HepG2 (cell line): ENCODE data around the gene SDC4. TPM values are rescaled to one million over a fixed set of nuclear protein-coding genes. Genes with fewer than 3 reads are reported as not detected.
A peak's percentile ranks its signal among the peaks of the same experiment; 100 is the strongest.

Experiments used
- AHR ChIP-seq: IDR thresholded peaks from 2 replicates; pipeline ENCODE4 v1.6.1; 2018; ENCODE audit warnings: missing genetic modification reagents, missing compliant biosample characterization
- BHLHE40 ChIP-seq: IDR thresholded peaks from 2 replicates; pipeline ENCODE4 v1.6.1; 2011; ENCODE audit warnings: low read length, improper control_type of control experiment
- EP300 ChIP-seq, 3 experiments: sonication (generic) in 1 of 3; formaldehyde crosslinking in 1 of 3; IDR thresholded peaks; 2 replicates each; pipeline versions ENCODE4 v1.5.1 to v1.6.1; 2011 to 2020; ENCODE audit warnings: low read depth in 2 of 3, low read length in 2 of 3, borderline replicate concordance in 1 of 3, improper control_type of control experiment in 1 of 3, mild to moderate bottlenecking in 1 of 3, missing genetic modification reagents in 1 of 3, moderate library complexity in 1 of 3
- KDM1A ChIP-seq: IDR thresholded peaks from 2 replicates; pipeline ENCODE4 v1.6.1; 2016; ENCODE audit warnings: missing compliant biosample characterization
- KLF15 ChIP-seq: sonication (generic); formaldehyde crosslinking; IDR thresholded peaks from 2 replicates; pipeline ENCODE4 v1.8.1; 2023; ENCODE audit warnings: borderline replicate concordance, mild to moderate bottlenecking, inconsistent platforms, missing genetic modification reagents, mixed read lengths
- LCORL ChIP-seq, 2 experiments: fragments of 450-650 bp in 1 of 2; sonication (generic) in 1 of 2; formaldehyde crosslinking in 1 of 2; IDR thresholded peaks; 2 replicates each; pipeline versions ENCODE4 v1.5.0 to v1.6.1; 2017 to 2020; ENCODE audit warnings: antibody characterized with exemption in 1 of 2, missing genetic modification reagents in 1 of 2
- MAFG ChIP-seq: sonication (generic); formaldehyde crosslinking; IDR thresholded peaks from 2 replicates; pipeline ENCODE4 v1.5.1; 2020; ENCODE audit warnings: mild to moderate bottlenecking, missing genetic modification reagents
- REXO4 ChIP-seq: sonication (generic); formaldehyde crosslinking; IDR thresholded peaks from 2 replicates; pipeline ENCODE4 v1.8.0; 2022; ENCODE audit warnings: missing genetic modification reagents, mild to moderate bottlenecking, borderline replicate concordance
- TGIF2 ChIP-seq: IDR thresholded peaks from 2 replicates; pipeline ENCODE4 v1.6.1; 2016; ENCODE audit warnings: control low read depth, missing compliant biosample characterization
- WIZ ChIP-seq: sonication (generic); formaldehyde crosslinking; IDR thresholded peaks from 2 replicates; pipeline ENCODE4 v1.5.1; 2020; ENCODE audit warnings: mild to moderate bottlenecking, missing genetic modification reagents
- ZFP37 ChIP-seq: sonication (generic); formaldehyde crosslinking; IDR thresholded peaks from 2 replicates; pipeline ENCODE4 v1.4.0; 2020; ENCODE audit warnings: missing genetic modification reagents, borderline replicate concordance
- ZFP41 ChIP-seq: sonication (generic); formaldehyde crosslinking; IDR thresholded peaks from 2 replicates; pipeline ENCODE4 v1.4.0; 2020; ENCODE audit warnings: mild to moderate bottlenecking, missing genetic modification reagents, borderline replicate concordance
- ZNF296 ChIP-seq: sonication (generic); formaldehyde crosslinking; conservative IDR thresholded peaks from 2 replicates; pipeline ENCODE4 v1.5.0; 2020; ENCODE audit warnings: mild to moderate bottlenecking, missing genetic modification reagents
- ZNF446 ChIP-seq: sonication (generic); formaldehyde crosslinking; IDR thresholded peaks from 2 replicates; pipeline ENCODE4 v1.5.0; 2020; ENCODE audit warnings: mild to moderate bottlenecking, missing genetic modification reagents
- ZNF460 ChIP-seq: sonication (generic); formaldehyde crosslinking; IDR thresholded peaks from 2 replicates; pipeline ENCODE4 v1.5.1; 2020; ENCODE audit warnings: missing genetic modification reagents, mild to moderate bottlenecking, borderline replicate concordance
- polyA plus RNA-seq, 8 experiments: library from polyadenylated mRNA; depleted of rRNA in 3 of 8; stranded (reverse) in 7 of 8; unstranded in 1 of 8; fragments of >200 nt; fragmentation: Illumina TruSeq in 4 of 8; extraction: Trizol in 4 of 8; gene quantifications; 2 replicates each; pipeline versions ENCODE4 v1.2.1 to v1.2.3, GENCODE V29; 2011 to 2016; ENCODE audit warnings: low read depth in 4 of 8, missing spikeins in 1 of 8, mixed read lengths in 1 of 8; ENCODE audit not compliant: insufficient read depth in 1 of 8
- total RNA-seq, 5 experiments: library from RNA; depleted of rRNA; stranded (reverse); fragments of >200 nt; fragmentation: Illumina TruSeq; extraction: Trizol; gene quantifications; 2 replicates each; pipeline ENCODE4 v1.2.3, GENCODE V29; 2016; ENCODE audit warnings: low read depth in 1 of 5
- TF ChIP-seq, protein P1 (sequence below): sonication (generic); formaldehyde crosslinking; conservative IDR thresholded peaks from 2 replicates; pipeline ENCODE4 v1.4.0; 2020; ENCODE audit warnings: missing genetic modification reagents
- TF ChIP-seq, protein P2 (sequence below): IDR thresholded peaks from 2 replicates; pipeline ENCODE4 v1.6.1; 2016; ENCODE audit warnings: missing compliant biosample characterization, missing genetic modification reagents, borderline replicate concordance
- TF ChIP-seq, protein P3 (sequence below): sonication (generic); formaldehyde crosslinking; IDR thresholded peaks from 2 replicates; pipeline ENCODE4 v1.4.0; 2020; ENCODE audit warnings: missing genetic modification reagents
- TF ChIP-seq, protein P4 (sequence below): sonication (generic); formaldehyde crosslinking; IDR thresholded peaks from 2 replicates; pipeline ENCODE4 v1.5.1; 2020; ENCODE audit warnings: missing genetic modification reagents, mild to moderate bottlenecking, borderline replicate concordance
- TF ChIP-seq, protein P5 (sequence below): sonication (generic); formaldehyde crosslinking; IDR thresholded peaks from 2 replicates; pipeline ENCODE4 v1.8.0; 2022; ENCODE audit warnings: missing genetic modification reagents, mild to moderate bottlenecking, borderline replicate concordance

Gene SDC4
- total and polyA plus RNA-seq, 2 of the 13 experiments (the other 11 are each of a cell fraction or from before 2014, with no cell fraction given) = 49.0 to 65.1 TPM

DNA sequence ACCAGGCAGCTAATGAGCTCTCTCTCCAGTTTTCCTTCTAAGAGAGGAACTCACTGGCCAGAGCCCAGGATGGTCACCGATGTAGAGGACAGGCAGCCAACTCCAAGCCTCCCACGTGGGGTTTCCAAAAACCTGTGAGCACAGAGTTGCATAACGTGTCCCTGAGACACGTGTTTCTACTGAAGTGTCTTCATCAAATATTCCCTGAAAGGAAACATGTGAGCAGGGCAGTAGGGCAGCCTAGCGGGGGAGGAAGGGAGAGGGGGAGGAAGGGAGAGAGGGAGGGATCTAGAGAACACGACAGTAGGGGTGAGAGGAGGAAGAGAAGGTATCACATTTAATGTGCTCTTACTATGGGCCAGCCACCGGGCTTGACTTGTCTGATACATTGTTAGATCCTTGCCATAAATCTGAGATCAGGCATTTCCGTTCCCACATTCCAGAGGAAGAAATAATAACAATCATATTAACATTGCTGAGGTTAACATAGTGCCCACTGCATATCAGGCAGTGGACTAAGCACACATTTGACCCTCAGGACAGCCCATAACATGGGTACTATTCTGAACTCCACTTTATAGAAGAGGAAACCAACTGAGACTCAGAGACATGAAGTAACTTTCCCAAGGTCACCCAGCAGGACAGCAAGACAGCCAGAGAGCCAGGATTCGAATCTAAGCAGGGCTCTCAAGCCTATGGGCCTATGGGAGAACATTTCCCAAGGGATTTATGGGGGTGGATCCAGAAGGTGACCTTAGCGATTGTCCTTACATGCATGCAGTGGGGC lies 10.3 kb upstream of the SDC4 start (continued):
- TF ChIP-seq, protein P1, sequence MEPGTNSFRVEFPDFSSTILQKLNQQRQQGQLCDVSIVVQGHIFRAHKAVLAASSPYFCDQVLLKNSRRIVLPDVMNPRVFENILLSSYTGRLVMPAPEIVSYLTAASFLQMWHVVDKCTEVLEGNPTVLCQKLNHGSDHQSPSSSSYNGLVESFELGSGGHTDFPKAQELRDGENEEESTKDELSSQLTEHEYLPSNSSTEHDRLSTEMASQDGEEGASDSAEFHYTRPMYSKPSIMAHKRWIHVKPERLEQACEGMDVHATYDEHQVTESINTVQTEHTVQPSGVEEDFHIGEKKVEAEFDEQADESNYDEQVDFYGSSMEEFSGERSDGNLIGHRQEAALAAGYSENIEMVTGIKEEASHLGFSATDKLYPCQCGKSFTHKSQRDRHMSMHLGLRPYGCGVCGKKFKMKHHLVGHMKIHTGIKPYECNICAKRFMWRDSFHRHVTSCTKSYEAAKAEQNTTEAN (CRISPR knock-in tag) = no peak; the same call in 1 of the 2 replicates
- TF ChIP-seq KDM1A (CRISPR knock-in tag) = peak; percentile 76; the same call in 1 of the 2 replicates
- TF ChIP-seq, protein P2, sequence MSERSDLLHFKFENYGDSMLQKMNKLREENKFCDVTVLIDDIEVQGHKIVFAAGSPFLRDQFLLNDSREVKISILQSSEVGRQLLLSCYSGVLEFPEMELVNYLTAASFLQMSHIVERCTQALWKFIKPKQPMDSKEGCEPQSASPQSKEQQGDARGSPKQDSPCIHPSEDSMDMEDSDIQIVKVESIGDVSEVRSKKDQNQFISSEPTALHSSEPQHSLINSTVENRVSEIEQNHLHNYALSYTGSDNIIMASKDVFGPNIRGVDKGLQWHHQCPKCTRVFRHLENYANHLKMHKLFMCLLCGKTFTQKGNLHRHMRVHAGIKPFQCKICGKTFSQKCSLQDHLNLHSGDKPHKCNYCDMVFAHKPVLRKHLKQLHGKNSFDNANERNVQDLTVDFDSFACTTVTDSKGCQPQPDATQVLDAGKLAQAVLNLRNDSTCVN (CRISPR knock-in tag) = no peak
- TF ChIP-seq KLF15 (CRISPR knock-in tag) = no peak
- TF ChIP-seq ZNF460 (CRISPR knock-in tag) = no peak
- TF ChIP-seq, protein P3, sequence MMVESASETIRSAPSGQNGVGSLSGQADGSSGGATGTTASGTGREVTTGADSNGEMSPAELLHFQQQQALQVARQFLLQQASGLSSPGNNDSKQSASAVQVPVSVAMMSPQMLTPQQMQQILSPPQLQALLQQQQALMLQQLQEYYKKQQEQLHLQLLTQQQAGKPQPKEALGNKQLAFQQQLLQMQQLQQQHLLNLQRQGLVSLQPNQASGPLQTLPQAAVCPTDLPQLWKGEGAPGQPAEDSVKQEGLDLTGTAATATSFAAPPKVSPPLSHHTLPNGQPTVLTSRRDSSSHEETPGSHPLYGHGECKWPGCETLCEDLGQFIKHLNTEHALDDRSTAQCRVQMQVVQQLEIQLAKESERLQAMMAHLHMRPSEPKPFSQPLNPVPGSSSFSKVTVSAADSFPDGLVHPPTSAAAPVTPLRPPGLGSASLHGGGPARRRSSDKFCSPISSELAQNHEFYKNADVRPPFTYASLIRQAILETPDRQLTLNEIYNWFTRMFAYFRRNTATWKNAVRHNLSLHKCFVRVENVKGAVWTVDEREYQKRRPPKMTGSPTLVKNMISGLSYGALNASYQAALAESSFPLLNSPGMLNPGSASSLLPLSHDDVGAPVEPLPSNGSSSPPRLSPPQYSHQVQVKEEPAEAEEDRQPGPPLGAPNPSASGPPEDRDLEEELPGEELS (CRISPR knock-in tag) = no peak
- TF ChIP-seq LCORL (IDR thresholded peaks at IDR 0.05) = 0 out of 2 replicates have a peak, but pooled peaks have one; percentile 17
- peak; percentile 96 for TF ChIP-seq LCORL (CRISPR knock-in tag; IDR thresholded peaks at IDR 0.05)
- no peak for TF ChIP-seq WIZ (CRISPR knock-in tag)
- no peak for TF ChIP-seq MAFG (CRISPR knock-in tag)
- no peak for TF ChIP-seq ZFP37
- TF ChIP-seq EP300 (IDR thresholded peaks at IDR 0.05; ENCODE audit: low read depth in 2 of 2, low read length in 2 of 2) = peak in 1 of 2 experiments; percentile 43; a peak in 1 of 4 replicates
- TF ChIP-seq EP300 (CRISPR knock-in tag; IDR thresholded peaks at IDR 0.05; ENCODE audit: borderline replicate concordance) = peak; percentile 41; the same call in 1 of the 2 replicates
- 0 out of 2 replicates have a peak, but pooled peaks have one; percentile 4 for TF ChIP-seq ZNF446 (CRISPR knock-in tag)
- peak; percentile 83 for TF ChIP-seq TGIF2
- 0 out of 2 replicates have a peak, but pooled peaks have one; percentile 65 for TF ChIP-seq ZFP41
- TF ChIP-seq, protein P4, sequence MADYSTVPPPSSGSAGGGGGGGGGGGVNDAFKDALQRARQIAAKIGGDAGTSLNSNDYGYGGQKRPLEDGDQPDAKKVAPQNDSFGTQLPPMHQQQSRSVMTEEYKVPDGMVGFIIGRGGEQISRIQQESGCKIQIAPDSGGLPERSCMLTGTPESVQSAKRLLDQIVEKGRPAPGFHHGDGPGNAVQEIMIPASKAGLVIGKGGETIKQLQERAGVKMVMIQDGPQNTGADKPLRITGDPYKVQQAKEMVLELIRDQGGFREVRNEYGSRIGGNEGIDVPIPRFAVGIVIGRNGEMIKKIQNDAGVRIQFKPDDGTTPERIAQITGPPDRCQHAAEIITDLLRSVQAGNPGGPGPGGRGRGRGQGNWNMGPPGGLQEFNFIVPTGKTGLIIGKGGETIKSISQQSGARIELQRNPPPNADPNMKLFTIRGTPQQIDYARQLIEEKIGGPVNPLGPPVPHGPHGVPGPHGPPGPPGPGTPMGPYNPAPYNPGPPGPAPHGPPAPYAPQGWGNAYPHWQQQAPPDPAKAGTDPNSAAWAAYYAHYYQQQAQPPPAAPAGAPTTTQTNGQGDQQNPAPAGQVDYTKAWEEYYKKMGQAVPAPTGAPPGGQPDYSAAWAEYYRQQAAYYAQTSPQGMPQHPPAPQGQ (CRISPR knock-in tag) = no peak
- TF ChIP-seq, protein P5, sequence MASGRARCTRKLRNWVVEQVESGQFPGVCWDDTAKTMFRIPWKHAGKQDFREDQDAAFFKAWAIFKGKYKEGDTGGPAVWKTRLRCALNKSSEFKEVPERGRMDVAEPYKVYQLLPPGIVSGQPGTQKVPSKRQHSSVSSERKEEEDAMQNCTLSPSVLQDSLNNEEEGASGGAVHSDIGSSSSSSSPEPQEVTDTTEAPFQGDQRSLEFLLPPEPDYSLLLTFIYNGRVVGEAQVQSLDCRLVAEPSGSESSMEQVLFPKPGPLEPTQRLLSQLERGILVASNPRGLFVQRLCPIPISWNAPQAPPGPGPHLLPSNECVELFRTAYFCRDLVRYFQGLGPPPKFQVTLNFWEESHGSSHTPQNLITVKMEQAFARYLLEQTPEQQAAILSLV = no peak
- TF ChIP-seq BHLHE40 = no peak; the same call in 1 of the 2 replicates
- no peak for TF ChIP-seq AHR (CRISPR knock-in tag)
- TF ChIP-seq REXO4 = no peak
- no peak for TF ChIP-seq ZNF296
